B cell (primary cell): ENCODE results near the gene CHMP5.

ENCODE experiments used
- EZH2 ChIP-seq: IDR thresholded peaks from 2 replicates; pipeline ENCODE4 v1.6.1; 2012; ENCODE audit warnings: borderline replicate concordance, low read depth, mild to moderate bottlenecking, moderate library complexity, low read length; ENCODE audit not compliant: insufficient read depth, poor library complexity, severe bottlenecking
- TF ChIP-seq, protein P1 (sequence below): fragments of 200-600 bp; IDR thresholded peaks from one replicate; pipeline ENCODE4 v1.8.0; 2022; ENCODE audit warnings: antibody characterized with exemption, mild to moderate bottlenecking

- TF ChIP-seq, protein P1, sequence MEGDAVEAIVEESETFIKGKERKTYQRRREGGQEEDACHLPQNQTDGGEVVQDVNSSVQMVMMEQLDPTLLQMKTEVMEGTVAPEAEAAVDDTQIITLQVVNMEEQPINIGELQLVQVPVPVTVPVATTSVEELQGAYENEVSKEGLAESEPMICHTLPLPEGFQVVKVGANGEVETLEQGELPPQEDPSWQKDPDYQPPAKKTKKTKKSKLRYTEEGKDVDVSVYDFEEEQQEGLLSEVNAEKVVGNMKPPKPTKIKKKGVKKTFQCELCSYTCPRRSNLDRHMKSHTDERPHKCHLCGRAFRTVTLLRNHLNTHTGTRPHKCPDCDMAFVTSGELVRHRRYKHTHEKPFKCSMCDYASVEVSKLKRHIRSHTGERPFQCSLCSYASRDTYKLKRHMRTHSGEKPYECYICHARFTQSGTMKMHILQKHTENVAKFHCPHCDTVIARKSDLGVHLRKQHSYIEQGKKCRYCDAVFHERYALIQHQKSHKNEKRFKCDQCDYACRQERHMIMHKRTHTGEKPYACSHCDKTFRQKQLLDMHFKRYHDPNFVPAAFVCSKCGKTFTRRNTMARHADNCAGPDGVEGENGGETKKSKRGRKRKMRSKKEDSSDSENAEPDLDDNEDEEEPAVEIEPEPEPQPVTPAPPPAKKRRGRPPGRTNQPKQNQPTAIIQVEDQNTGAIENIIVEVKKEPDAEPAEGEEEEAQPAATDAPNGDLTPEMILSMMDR = no peak
- no peak for TF ChIP-seq EZH2
Observed at GRCh38 chr9:33231623-33231942, 33.3 kb upstream of the CHMP5 start.
